HG02970 (cell line): ENCODE measurements around the gene HDAC9.

Experiments used
- ATAC-seq: cut with Tn5 transposase; IDR thresholded peaks from one replicate; pipeline ENCODE4 v1.9.1; 2021; ENCODE audit warnings: mild to moderate bottlenecking, moderate library complexity, moderate number of reproducible peaks; ENCODE audit not compliant: unreplicated experiment, low FRiP score

Gene HDAC9

DNA sequence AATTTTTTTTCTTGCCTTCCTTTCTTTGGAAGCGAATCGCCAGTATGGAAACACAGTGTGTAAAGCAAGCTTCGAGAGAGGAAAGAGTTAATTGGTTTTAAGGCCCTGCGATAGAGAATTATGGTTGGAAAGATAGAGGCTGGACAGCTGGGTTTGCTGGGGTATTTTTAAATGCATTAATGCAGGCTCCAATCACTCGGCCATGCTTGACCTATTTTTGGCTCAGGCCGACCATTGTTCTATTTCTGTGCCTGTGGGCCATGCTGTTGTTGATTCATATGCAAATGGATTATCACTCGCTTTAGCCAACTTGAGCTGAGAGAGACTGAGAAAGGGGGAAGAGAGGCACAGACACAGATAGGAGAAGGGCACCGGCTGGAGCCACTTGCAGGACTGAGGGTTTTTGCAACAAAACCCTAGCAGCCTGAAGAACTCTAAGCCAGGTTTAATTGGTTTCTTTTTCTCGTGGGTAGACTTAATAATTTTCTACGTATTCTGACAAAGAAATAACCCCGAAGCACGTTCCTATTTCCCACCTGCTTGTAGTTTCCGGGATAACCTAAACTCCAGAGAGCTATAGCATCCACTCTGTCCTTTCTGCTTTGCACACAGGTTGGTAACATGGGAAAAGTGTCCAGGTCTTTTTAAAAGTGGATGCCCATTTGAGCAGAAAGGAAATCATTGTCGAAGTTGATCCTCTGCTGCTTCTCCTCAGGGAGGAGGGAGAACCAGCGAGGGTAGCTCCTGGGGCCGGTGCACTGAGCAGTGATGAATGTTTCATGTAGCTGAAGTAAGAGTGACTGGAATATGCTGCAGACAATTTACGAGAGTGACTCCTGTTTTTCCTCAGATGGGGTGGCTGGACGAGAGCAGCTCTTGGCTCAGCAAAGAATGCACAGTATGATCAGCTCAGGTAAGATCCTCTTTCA, at the start of gene HDAC9:
Gene HDAC9 (plus strand): TSS at position 338 of the 929 bp plus-strand sequence. CDS start 554 bp downstream, at position 892.
- peak; percentile 86 for ATAC-seq

DNA sequence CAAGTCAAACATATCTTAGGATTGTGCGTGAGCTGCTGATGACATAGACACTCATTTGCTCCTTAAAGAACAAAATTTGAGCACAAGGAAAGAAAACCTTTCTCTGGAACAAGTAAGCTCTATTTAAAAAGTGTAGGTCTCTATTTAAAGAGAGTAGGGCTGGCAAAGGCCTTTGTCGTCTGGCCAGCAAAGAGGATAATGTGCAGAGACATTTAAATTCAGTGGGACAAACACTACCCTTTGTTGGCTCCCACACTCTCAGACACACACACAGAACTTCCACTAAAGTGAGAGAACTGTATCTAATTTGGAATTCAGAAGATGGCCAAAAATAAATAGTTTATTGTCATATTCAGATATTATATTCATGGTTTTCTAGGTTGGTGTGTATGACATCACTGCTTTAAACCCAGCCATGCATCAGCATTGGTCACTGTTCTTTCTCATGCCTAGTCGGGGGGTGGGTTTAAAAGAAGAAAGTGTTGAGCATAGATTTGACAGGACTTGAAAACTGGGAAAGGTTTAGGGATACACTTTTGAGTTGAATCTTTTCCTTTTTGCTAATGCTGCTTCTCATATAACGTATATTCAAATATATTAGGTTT, 49.5 kb upstream of the HDAC9 start:
- ATAC-seq, result no peak

DNA sequence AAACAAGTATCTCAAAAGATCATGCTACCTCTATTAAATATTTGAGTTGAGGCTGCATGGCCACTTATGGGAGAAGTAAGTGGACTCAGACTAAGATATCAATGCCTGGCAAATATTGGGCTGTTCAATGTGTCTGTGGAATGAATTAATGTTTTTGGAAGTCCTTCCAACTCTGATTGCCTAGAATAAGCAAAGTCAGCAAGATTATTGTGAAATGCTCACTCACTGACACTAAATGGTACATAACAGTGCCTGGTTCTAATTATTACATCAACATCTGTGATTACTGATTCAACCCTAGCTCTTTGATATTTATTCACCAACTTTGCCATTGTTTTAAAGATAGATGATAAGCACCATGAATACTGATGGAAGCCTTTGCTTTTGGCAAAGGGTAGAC, 45.5 kb upstream of the HDAC9 start:
- ATAC-seq, result no peak

DNA sequence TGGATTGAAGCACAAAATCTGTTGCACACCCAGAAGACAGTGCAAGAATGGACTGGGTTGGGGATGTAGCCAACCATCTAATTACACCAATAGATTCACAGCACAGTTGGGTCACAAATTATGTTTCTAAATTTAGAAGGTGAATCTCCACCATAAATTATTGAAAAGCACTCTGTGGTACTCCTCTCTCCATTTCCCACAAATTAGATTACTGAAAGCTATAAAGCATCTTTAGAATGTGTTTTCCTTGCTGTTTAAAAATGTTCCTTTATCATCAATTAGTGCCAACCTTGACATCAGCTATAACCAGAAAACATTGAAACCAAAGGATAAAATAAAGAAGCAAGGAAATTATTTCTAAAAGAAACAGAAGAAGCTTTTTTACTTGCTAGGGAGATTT, 39.9 kb upstream of the HDAC9 start:
- ATAC-seq, result no peak

DNA sequence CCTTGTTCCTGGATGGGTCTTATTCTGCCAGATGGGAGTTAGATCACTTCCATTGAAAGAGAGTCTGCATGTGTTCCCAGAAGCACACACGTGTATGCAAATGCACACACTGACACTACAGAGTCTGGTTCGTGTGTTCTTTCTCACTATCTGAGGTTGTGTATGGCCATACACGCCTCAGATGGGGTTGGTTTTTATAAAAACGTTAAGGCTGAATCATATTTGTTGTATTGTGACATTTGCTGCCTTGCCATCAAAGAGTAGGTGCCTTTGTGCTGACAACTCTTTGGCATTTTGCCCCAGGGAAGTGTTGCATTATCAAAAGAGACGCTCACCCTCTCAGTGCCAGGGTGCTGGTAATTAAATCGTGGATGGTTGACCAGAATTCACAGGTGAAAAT, 37.7 kb upstream of the HDAC9 start:
- ATAC-seq, result no peak

DNA sequence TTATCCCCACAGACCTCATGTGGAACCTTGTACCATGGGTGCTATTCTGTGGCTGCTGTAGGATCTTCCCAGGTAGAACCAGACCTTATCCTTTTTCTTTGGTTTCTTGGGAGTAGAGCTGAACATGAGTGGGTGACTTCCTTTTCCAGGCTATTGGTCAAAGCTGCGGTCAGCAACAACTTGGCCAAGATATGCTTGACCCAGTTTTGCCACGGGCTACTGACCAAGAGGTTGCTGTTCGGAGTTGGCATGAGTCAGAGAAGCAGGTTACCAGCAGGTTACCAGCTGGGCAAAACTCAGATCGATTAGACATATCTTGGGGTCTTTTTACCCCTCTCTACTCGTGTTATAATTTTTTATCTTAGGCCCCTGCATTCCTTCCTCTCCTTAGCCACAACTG, 36.7 kb upstream of the HDAC9 start:
- ATAC-seq, result no peak

DNA sequence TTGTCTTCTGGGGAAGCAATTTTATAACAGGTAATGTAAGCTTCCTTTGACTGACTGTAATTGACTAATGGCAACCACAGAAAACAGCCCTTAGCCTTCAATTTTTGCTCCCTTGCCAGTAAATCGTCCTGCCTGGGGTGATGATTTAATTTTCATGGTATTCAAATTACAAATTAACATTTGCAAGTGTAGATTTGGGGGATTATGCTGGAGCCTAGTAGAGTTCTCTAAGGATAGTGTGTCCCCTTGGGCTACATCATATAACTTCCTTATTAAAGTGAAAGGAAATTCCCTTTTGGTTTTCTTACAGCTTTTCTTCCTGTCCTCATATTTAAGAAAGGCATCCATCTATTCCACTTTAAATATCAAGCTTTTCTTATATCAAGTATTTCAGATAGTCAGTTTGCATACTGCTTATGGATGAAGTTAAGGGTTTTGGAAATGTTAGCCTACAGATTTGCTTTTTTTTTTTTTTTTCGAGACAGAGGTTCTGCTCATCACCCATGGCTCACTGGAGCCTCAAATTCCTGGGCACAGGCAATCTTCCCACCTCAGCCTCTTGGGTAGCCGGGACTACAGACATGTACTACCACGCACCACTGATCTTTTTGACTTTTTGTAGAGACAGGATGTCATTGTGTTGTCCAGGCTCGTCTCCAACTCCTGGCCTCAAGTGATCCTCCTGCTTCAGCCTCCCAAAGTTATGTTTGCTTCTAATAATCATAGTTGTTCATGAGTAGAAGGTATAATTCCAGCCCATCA, 35.9 kb upstream of the HDAC9 start:
- no peak for ATAC-seq

DNA sequence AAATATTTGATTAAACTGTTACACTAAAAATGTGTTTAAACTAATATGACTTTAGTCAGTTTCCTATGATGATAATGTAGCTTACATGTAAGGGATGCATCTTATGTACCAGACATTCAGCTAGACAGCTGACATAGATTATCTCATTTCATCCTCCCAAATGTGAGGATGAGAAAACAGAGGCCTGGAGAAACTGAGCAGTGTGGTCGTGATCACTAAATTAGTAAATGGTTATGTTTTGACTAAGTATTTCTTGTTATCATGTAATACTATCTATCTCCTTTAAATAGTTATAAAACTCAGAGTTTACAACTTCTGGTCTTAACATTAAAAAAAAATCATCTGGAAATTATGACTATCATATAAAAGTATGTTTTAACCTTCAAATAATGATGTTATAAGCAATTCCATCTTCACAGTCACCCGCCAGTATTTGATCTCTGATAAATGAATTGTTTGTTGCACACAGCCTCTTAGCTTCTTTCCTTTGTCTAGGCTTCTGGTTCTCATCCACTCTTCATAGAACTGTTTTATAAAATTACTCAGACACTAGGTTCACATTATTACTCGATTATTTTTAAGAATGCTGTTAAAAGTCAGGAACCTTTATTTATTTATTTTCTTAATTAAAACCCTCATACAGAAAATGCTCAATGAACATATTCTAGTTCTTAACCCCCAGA, 33.6 kb upstream of the HDAC9 start:
- ATAC-seq, result no peak

DNA sequence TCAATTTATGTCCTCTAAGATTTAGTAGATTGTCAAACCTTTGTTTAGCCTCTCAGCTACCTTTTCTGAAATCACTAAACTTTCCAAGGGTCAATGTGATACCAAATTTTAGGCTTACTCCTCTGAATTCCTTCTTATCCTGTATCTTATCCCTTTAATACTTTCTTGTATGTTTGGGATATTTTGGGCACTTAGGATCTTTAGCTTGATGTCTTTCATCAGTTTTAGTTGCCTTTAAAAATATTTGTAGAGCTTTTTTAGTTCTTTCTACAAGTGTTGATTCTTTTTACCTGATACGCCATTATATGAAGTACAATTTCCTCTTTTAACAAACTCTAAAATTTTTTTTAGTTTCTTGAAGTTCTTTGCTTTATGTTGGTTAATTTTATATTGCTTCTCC, 30.7 kb upstream of the HDAC9 start:
- no peak for ATAC-seq

DNA sequence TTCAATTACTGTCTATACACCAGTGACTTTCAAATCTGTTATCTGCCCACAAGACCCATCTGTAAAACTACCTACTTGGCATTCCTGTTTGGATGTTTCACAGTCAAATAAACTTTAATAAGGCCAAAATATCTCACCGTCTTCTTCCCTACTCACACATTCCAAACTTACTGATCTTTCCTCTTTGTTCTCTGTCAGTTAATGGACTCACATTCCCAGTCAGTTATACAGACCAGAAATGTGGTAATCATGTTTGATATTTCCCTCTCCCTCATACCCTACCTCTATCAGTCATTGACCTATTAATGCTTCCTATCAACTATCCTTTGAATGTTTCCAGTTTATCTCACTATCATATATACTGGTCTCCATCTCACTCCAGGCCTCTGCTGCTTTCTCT, 28.5 kb upstream of the HDAC9 start:
- no peak for ATAC-seq

DNA sequence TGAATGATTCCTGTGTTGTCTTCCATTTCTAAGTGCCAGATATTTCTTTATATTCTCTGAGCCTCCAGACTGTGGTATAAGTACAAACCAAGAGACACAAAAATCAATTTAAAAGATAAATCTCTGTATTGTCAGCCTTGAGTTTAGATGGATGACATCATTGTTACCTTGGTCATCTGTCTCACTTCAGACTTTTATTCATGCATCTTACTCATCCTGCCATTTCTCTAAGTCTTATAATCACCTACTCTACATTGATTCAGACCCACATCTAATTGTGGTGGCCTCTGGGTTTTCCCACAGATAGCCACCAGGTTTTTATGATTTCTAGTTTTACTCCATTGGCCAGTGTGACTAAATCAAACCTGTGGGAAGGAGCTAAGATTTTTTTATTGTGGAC, 26.8 kb upstream of the HDAC9 start:
- ATAC-seq, result no peak

DNA sequence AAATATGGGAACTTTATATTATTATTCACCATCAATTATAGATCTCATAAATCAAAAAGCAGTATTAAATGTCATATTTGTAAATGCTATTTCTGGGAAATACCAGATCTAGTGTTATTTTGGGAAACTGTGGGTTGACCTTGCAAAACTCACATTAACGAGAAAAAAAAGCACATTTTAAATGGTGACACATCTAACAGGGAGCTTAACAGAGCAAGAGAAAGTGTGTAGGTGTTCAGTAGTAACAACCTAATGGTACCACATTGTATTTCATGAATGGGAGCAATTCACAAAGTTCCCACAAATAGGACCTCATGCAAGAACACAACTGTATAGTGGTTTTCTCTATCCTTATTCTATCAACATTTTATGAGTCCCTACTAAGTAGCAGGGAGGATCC, 26.2 kb upstream of the HDAC9 start:
- no peak for ATAC-seq

DNA sequence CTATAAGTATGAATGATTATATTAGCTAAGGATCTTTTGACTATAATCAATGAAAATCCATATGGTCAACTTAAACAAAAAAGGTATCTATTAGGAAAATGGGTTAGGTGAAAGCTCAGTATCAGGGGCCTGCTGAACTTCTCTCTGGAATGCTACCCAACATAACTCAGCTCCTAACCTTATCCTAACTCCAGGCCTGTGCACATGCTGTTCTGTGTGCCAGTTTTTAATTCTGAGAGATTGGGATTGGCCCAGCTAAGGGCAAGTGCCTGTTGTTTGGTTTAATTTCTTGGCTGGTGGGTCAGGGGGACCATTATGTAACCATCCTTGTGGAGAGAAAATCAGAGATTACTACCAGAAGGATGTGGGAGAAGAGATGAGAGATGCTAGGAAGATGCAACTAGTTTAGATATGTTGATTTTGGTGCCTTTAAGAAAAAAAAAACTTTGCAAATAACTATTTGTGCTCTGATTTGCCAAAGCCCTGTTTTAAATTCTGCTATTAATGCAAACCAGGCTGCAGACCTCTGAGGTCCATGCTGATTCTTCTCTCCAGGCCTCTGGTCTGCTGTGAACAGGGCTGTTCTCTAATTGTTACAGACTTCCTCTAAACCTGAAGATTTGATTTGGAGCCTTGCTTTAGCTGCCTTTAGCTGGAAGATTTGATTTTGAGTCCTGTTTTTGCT, 23.9 kb upstream of the HDAC9 start:
- no peak for ATAC-seq

DNA sequence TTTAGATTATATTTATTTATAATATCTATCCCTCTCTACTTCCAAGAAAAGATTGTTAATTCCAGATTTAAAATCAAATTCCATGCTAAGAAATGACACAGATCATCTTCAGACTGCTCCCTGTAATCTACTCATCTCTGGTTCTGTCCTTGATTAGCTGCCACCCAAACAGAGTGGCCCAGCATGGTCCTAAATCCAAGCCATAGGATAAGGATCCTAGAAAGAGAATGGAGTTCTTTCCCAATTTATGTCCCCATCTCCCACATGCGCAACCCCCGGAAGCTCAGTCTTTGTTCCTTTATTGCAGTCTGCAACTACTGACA, 23.4 kb upstream of the HDAC9 start:
- no peak for ATAC-seq

DNA sequence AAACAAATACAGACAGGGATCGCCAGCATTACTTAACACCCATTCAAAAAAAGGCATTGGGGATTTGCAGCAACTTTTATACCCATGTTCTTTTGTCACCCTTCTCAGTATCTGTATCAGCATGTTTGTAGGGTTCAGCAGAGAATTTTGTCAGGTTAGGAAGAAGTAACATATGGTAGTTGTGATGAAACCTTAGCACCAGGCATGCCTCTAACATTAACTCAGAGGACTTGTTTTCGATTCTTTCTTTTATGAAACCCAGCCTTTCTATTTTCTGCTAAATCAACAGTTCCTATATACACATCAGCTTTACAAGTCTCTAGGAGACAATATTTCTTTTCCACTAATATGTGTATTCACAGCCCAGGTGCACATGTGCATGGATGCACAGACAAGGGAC, 22.4 kb upstream of the HDAC9 start:
- ATAC-seq, result no peak

DNA sequence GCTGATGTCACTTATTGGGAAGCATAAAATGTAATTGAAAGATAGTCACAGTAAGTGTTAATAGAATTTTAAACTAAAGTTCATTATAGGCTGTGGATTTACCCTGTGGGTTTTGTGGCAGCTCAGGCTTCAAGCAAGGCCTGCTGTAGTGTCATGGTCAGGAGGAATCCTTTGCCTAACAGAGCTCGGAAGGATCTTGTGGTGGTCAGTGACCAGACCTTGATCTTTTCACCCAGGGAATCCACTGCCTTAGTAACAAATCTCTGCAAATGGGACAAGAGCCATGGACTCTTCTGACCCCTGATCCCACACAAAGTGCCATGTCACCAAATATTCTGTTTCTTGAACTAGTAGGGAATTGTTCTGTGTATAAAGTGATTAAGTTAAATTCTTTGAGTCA, 20.6 kb upstream of the HDAC9 start:
- ATAC-seq, result no peak

DNA sequence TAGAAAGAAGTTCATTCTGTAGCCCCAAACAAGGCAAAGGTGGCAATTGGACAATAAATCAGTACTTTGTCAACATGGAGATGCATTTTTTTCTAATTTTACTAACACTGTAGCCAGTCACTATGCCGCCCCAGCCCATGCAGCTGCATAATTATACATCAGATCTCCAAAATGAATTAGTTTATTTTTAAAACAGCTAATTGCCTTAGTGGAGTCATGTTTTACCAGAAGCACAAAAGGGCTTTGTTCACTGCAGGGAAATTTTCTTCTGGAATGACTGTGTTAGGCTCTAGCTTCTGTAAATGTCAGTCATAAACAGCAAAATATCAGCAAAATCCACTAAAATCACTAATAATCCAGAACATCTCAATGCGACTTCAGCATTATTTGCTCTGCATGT, 20.1 kb upstream of the HDAC9 start:
- no peak for ATAC-seq

DNA sequence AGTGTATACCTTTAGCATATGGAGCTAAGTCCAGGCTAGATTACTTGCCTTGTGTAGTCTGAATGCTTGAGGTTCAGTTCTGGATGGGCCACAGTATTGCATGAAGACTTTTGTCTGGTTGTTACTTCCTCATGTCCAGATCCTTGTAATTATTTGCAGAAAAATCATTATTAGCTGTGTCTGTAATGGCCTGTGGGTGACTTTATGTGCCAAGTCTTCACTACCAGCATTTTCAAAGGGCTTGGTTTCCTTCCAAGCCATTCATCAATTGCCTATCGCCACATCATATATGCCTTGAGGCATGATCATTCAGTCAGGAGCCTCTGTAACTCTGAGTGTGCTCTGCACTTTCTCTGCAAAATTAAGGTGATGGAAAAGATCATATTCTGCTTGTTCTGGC, 13.8 kb upstream of the HDAC9 start:
- no peak for ATAC-seq

DNA sequence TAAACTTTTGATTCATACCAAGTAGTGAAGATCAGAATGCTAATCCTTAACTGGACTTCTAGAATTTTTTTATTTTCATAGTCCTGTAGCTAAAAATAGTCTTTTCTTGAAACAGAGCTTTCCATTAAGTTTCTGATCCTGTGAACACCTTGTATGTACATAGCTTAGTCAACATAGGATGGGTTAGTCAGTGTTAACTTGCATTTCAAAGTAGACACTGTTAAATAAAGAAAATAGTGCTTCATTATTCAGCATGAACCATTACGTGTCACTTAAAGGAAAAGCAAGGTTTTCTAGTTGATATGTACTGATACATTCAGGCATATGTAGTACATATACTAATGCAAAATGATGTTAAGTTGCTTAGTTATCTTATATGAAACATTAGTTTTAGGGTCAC, 7.5 kb upstream of the HDAC9 start:
- no peak for ATAC-seq

DNA sequence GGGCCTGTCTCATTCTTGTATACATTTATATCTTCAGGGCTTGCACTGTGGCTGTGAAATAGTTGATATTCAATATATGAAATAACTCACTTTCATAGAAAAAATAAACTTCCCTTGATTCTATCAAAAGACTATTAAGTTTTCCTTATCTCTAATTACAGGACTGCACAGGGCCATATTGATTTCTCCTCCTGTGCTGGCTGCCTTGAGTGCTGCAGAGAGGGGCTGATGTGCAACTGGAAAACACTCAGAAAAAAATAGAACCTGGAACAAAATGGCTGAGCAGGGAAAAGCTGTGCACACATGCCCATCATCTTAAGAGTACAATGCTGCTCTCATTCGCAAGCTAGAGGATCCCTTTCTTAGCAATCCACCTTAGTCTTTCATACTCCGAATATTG, 5.9 kb upstream of the HDAC9 start:
- ATAC-seq, result no peak
